ENCODE data around the gene SMYD4. TPM values are rescaled to one million over a fixed set of nuclear protein-coding genes. Genes with fewer than 3 reads are reported as not detected.
A peak's percentile ranks its signal among the peaks of the same experiment; 100 is the strongest.

Gene SMYD4
- total RNA-seq, 1 donor from 2014 or later, result 17.8 TPM

- H3K27ac ChIP-seq, result peak overlapping the region; percentile 75
- TF ChIP-seq CTCF (IDR thresholded peaks at IDR 0.05), result no peak
- H3K27me3 ChIP-seq, result no peaks in the 10 kb centered on the region
- H3K9me3 ChIP-seq, result no peaks in the 10 kb centered on the region
- H3K36me3 ChIP-seq, result peaks cover 11% of the 10 kb centered on the region
- DNase-seq (no peak), ATAC-seq (no peak)
- H3K4me1 ChIP-seq, result peaks cover 46% of the 10 kb centered on the region
- no peak overlapping the region for H3K4me3 ChIP-seq
- intact Hi-C loops (cut with DNase I), result loop anchor here (10.0 kb wide), 2 partner anchors 73 to 113 kb away; partner anchors contain the start of gene TLCD2
Observed at GRCh38 chr17:1787301-1787902, 42.3 kb downstream of the SMYD4 start.

- Histone ChIP-seq H3K9me3 (no peaks in the 10 kb centered on the region), H3K27ac (peak overlapping the region; percentile 75), H3K4me1 (peaks cover 53% of the 10 kb centered on the region), H3K4me3 (no peak overlapping the region), H3K27me3 (no peaks in the 10 kb centered on the region), H3K36me3 (peaks cover 11% of the 10 kb centered on the region)
- DNase-seq (no peak), ATAC-seq (no peak)
- intact Hi-C loops (cut with DNase I), result loop anchor here (10.0 kb wide), 2 partner anchors 72 to 112 kb away; partner anchors contain the start of gene TLCD2
- no peak for TF ChIP-seq CTCF (IDR thresholded peaks at IDR 0.05)
Observed at GRCh38 chr17:1786708-1787107, 43.0 kb downstream of the SMYD4 start.

- Histone ChIP-seq H3K9me3 (no peaks in the 10 kb centered on the region), H3K27ac (peak overlapping the region; percentile 75), H3K27me3 (no peaks in the 10 kb centered on the region), H3K4me3 (no peak overlapping the region), H3K36me3 (peaks cover 11% of the 10 kb centered on the region), H3K4me1 (peaks cover 57% of the 10 kb centered on the region)
- no peak for TF ChIP-seq CTCF (IDR thresholded peaks at IDR 0.05)
- no peak for ATAC-seq
- intact Hi-C loops (cut with DNase I), result loop anchor here (10.0 kb wide), 2 partner anchors 71 to 111 kb away; partner anchors contain the start of gene TLCD2
- DNase-seq, result no peak
Observed at GRCh38 chr17:1785930-1786329, 43.8 kb downstream of the SMYD4 start.

- H3K4me3 ChIP-seq, result peak overlapping the region; percentile 12
- no peaks in the 10 kb centered on the region for H3K9me3 ChIP-seq
- no peaks in the 10 kb centered on the region for H3K27me3 ChIP-seq
- peaks cover 71% of the 10 kb centered on the region for H3K4me1 ChIP-seq
- peaks cover 11% of the 10 kb centered on the region for H3K36me3 ChIP-seq
- TF ChIP-seq CTCF (IDR thresholded peaks at IDR 0.05), result peak; percentile 77
- DNase-seq (peak; percentile 85), ATAC-seq (peak; percentile 79)
- peak overlapping the region; percentile 99 for H3K27ac ChIP-seq
- intact Hi-C loops (cut with DNase I), result loop anchor here (10.0 kb wide), 2 partner anchors 69 to 109 kb away; partner anchors contain the start of gene TLCD2
Observed at GRCh38 chr17:1783834-1784611, 45.7 kb downstream of the SMYD4 start.

- ATAC-seq, result peak; percentile 16
- intact Hi-C loops (cut with DNase I), result loop anchor here (10.0 kb wide), 2 partner anchors 68 to 108 kb away; partner anchors contain the start of gene TLCD2
- peak; percentile 80 for DNase-seq
- H3K4me1 ChIP-seq, result peaks cover 79% of the 10 kb centered on the region
- no peaks in the 10 kb centered on the region for H3K27me3 ChIP-seq
- peak overlapping the region; percentile 99 for H3K27ac ChIP-seq
- H3K4me3 ChIP-seq, result peak overlapping the region; percentile 12
- TF ChIP-seq CTCF (IDR thresholded peaks at IDR 0.05), result no peak
- H3K36me3 ChIP-seq, result peaks cover 15% of the 10 kb centered on the region
- no peaks in the 10 kb centered on the region for H3K9me3 ChIP-seq
Observed at GRCh38 chr17:1783271-1783670, 46.4 kb downstream of the SMYD4 start.

Data from upper lobe of right lung (tissue), 1 donor.